G401.6 (cell line): ENCODE data around the gene GTPBP8.

Experiments used
- FAIRE-seq: peaks from 2 replicates; lab custom pipeline; 2012; peaks lifted over from hg19 to GRCh38; lab: Jason Lieb, UNC

The GTPBP8 gene

GRCh38 chr3:112990672-112991602 is at the start of gene GTPBP8:
GTPBP8 (plus strand) TSS chr3:112990984; CDS start chr3:112991000, 16 bp downstream.
- no peak for FAIRE-seq

- no peak for FAIRE-seq
Measured at GRCh38 chr3:112948346-112948838, 42.4 kb upstream of the GTPBP8 start.

- FAIRE-seq: no peak
Measured at GRCh38 chr3:112956351-112956750, 34.4 kb upstream of the GTPBP8 start.

- FAIRE-seq: no peak
Measured at GRCh38 chr3:112958811-112959560, 31.8 kb upstream of the GTPBP8 start.

GRCh38 chr3:112963683-112964082 is 27.1 kb upstream of the GTPBP8 start:
- FAIRE-seq: no peak

- FAIRE-seq: no peak
Measured at GRCh38 chr3:112965656-112966055, 25.1 kb upstream of the GTPBP8 start.

- no peak for FAIRE-seq
Measured at GRCh38 chr3:112966633-112967032, 24.2 kb upstream of the GTPBP8 start.

GRCh38 chr3:112967425-112967824 is 23.4 kb upstream of the GTPBP8 start:
- FAIRE-seq: no peak

- FAIRE-seq: no peak
Measured at GRCh38 chr3:112967828-112968227, 23.0 kb upstream of the GTPBP8 start.

- no peak for FAIRE-seq
Measured at GRCh38 chr3:112972158-112972557, 18.6 kb upstream of the GTPBP8 start.

- FAIRE-seq: no peak
Measured at GRCh38 chr3:112973325-112974177, 17.2 kb upstream of the GTPBP8 start.

GRCh38 chr3:112974178-112974517 is 16.6 kb upstream of the GTPBP8 start:
- FAIRE-seq: no peak

GRCh38 chr3:112974894-112975293 is 15.9 kb upstream of the GTPBP8 start, which contains the start of gene CD200R1:
CD200R1 (minus strand) TSS chr3:112975103; CDS start chr3:112974857, 246 bp downstream.
- no peak for FAIRE-seq

- no peak for FAIRE-seq
Measured at GRCh38 chr3:112976001-112976400, 14.8 kb upstream of the GTPBP8 start.

- FAIRE-seq: no peak
Measured at GRCh38 chr3:112976953-112977352, 13.8 kb upstream of the GTPBP8 start.

GRCh38 chr3:112979244-112979832 is 11.4 kb upstream of the GTPBP8 start:
- FAIRE-seq: peak; percentile 90

- no peak for FAIRE-seq
Measured at GRCh38 chr3:112980080-112980479, 10.7 kb upstream of the GTPBP8 start.

- FAIRE-seq: no peak
Measured at GRCh38 chr3:112982710-112983109, 8.1 kb upstream of the GTPBP8 start.

GRCh38 chr3:112984485-112984884 is 6.3 kb upstream of the GTPBP8 start:
- no peak for FAIRE-seq

- no peak for FAIRE-seq
Measured at GRCh38 chr3:112987710-112988334, 3.0 kb upstream of the GTPBP8 start.

- no peak for FAIRE-seq
Measured at GRCh38 chr3:112995800-112996199, 5.0 kb downstream of the GTPBP8 start.
